Left hindlimb (tissue), 1 donor: ENCODE results near the gene TDRD7.
"Not testable (repeated sequence)": the region's sequence is repeated elsewhere in the genome, so short reads cannot be mapped to it uniquely, and the experiment has no call there.

Experiments
- DNase-seq: peaks from one replicate; pipeline ENCODE4 v3.0.0-alpha.2; 2018

TDRD7 gene

GRCh38 chr9:97479496-97480159, 67.7 kb downstream of the TDRD7 start:
- no peak for DNase-seq

- no peak for DNase-seq
These were observed 68.3 kb downstream of the TDRD7 start for GRCh38 chr9:97480174-97480573.

- no peak for DNase-seq
These were observed 68.9 kb downstream of the TDRD7 start for GRCh38 chr9:97480749-97481148.

GRCh38 chr9:97484134-97484533, 72.2 kb downstream of the TDRD7 start:
- DNase-seq = no peak

- no peak for DNase-seq
These were observed 75.2 kb downstream of the TDRD7 start for GRCh38 chr9:97487107-97487506.

GRCh38 chr9:97487861-97488260, 76.0 kb downstream of the TDRD7 start:
- no peak for DNase-seq

- DNase-seq = no peak
These were observed 79.5 kb downstream of the TDRD7 start for GRCh38 chr9:97491216-97491999.

GRCh38 chr9:97497558-97498375, 85.9 kb downstream of the TDRD7 start:
- not testable (repeated sequence) for DNase-seq

GRCh38 chr9:97498846-97499245, 87.0 kb downstream of the TDRD7 start:
- not testable (repeated sequence) for DNase-seq

GRCh38 chr9:97500263-97500662, 88.4 kb downstream of the TDRD7 start:
- no peak for DNase-seq

GRCh38 chr9:97500765-97501176, 88.9 kb downstream of the TDRD7 start:
- DNase-seq = no peak

GRCh38 chr9:97501177-97501971, 89.5 kb downstream of the TDRD7 start, which contains the start of gene TMOD1:
TSS of gene TMOD1 (plus strand) at chr9:97501666. CDS start at chr9:97524189, 22,523 bp downstream.
- peak; percentile 43 for DNase-seq

- DNase-seq = no peak
These were observed 90.0 kb downstream of the TDRD7 start for GRCh38 chr9:97501972-97502221.

- DNase-seq = no peak
These were observed 90.5 kb downstream of the TDRD7 start for GRCh38 chr9:97502222-97502983.

- DNase-seq = no peak
These were observed 91.3 kb downstream of the TDRD7 start for GRCh38 chr9:97502984-97503861.

- no peak for DNase-seq
These were observed 91.9 kb downstream of the TDRD7 start for GRCh38 chr9:97503862-97504210.

GRCh38 chr9:97504381-97505216, 92.7 kb downstream of the TDRD7 start:
- DNase-seq = no peak

- no peak for DNase-seq
These were observed 93.9 kb downstream of the TDRD7 start for GRCh38 chr9:97505845-97506244.

- DNase-seq = no peak
These were observed 94.4 kb downstream of the TDRD7 start for GRCh38 chr9:97506306-97506705.

GRCh38 chr9:97506787-97507186, 94.9 kb downstream of the TDRD7 start:
- no peak for DNase-seq
